Stimulated activated CD4-positive, alpha-beta T cell treated with anti-CD3 and anti-CD28 coated beads, Interleukin-1b, Interleukin-23, amount 100 ng/mL, for 24 hours (primary cell): ENCODE data around the gene APOM.
A peak's percentile ranks its signal among the peaks of the same experiment; 100 is the strongest.

Experiments
- DNase-seq, 4 experiments: peaks; one replicate each; pipeline ENCODE4 v3.0.0-alpha.2; 2020; ENCODE audit warnings: low read depth in 4 of 4, low spot score in 1 of 4

Gene APOM

DNA sequence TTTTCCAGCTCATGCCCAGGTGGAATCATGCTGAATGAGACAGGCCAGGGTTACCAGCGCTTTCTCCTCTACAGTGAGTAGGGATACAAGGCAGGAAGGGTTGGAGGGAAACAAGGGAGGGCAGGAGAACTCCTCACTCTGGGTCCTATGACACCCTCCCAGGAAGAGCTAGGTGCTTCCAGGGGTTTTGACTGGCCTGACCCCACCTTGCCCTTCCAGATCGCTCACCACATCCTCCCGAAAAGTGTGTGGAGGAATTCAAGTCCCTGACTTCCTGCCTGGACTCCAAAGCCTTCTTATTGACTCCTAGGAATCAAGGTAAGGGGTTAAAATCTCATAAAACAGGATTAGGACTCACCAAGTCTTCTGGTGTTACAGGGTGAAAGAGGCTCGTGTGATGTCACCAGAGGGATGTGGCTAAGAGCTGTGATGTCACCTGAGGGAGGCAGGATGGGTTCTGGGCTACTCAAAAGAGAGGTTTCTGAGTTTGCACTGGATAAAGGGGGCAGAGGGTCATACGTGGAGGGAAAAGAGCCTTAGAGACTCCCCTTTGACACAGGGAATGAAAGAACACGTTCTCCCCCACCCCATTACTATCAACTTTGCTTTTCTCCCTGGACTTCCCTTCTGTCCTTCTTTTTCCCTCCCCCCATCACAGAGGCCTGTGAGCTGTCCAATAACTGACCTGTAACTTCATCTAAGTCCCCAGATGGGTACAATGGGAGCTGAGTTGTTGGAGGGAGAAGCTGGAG, 1.9 kb downstream of the APOM start:
- DNase-seq = no peak

DNA sequence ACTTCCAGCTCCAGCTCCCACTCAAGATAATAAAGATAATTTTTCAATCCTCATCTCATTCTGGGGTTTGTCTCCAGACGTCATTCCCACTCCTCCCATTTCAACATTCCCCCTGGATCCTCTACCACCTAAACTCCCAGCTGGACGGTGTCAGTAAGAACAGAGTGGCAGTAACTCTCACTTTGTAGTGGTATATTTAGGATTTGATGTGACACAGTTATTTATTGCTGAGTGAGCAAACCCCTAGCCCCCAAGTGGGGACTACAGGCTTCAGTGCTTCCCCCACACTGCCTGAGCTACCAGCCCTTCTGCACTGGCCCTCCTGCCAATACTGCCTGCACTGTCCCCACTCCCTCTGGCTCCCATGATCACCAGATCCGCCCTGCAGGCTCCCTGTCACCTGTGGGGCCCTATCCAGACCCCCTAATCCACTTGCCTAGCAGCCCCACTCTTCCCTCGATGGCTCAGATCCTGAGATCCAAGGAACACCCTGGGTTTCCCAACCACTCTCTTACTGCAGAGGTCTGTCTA, 2.5 kb downstream of the APOM start:
- DNase-seq = no peak

GRCh38 chr6:31658983-31659648, 3.4 kb downstream of the APOM start:
- no peak for DNase-seq

DNA sequence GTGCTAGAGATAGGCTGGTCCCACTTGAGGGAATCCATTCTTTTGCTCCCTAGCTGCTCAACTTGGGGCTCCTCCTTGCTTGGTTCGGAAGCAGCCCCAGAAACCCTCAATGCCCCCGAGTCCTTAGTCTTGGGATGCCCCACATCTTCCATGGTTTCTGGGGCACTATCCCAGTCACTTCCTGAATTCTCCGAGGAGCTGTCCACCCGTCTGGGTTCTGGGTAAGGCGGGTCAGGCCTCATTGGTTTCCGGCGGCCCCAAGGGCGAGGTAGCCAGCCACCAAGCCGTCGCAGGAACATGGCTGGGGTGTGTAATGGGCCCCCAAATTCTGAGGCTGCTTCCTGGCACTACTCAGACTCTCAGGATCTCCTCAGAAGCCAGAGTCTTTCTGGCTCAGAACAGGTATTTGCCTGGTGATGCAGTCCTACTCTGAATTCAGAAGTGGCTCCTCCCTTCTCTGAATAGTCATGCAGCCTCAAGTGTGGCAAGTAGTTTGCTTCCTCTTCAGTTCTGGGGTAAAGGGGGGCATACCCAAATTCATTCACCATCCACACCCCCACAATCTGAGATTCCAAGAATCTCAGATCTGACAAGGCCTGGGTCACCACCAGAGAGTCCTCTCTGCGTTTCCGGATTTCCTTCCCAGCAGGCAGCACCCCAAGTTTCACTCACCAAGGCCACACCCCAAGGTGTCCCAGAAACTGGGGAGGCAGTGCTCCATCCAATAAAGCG, 4.1 kb downstream of the APOM start:
- DNase-seq = no peak

DNA sequence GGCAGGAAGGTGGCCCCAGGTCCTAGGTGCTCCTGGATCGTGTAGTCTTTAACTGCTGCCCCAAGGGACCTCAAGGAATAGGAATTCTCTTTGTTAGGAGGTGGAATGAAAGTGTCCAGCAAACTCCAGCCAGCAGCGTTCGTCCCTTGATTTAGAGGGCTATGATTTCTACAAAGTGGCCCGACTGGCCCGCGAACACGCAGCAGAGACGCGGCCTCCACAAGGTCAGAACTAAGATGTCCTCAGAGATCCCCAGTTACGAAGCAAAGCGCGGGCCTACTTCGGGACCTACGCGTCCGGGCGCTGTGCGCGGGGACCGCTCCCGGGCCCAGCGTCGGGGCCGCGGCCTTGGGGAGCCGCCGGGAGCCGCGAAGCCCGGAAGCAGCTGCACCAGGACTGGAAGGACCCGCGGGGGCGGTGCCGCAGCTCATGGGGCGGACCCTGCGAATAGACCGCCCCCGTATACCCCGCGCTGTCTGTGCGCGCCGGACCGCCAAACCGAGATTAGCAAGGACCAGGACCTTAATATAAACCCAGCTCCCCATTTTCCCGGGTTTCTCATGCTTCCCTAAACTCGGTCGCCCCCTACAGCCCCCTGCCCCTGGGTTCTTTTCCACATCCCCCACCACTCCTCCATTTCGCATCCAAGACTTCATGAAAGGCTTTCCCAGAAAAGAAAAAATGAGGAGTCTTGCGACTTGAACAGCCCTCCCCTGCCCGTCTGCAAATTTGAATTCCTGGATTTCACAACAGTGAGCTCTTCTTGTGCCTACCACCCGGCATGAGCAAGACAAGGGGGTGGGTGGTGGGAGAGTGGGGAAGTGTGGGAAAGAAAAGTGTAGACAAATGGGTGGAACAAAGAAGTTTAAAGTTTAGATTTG, 4.9 kb downstream of the APOM start, which contains the start of gene C6orf47:
Gene C6orf47, minus strand, starts transcription at position 398 of the 881 bp plus-strand sequence. CDS start 831 bp downstream, outside the sequence.
- DNase-seq = peak; percentile 44 to 79 (median 54)

DNA sequence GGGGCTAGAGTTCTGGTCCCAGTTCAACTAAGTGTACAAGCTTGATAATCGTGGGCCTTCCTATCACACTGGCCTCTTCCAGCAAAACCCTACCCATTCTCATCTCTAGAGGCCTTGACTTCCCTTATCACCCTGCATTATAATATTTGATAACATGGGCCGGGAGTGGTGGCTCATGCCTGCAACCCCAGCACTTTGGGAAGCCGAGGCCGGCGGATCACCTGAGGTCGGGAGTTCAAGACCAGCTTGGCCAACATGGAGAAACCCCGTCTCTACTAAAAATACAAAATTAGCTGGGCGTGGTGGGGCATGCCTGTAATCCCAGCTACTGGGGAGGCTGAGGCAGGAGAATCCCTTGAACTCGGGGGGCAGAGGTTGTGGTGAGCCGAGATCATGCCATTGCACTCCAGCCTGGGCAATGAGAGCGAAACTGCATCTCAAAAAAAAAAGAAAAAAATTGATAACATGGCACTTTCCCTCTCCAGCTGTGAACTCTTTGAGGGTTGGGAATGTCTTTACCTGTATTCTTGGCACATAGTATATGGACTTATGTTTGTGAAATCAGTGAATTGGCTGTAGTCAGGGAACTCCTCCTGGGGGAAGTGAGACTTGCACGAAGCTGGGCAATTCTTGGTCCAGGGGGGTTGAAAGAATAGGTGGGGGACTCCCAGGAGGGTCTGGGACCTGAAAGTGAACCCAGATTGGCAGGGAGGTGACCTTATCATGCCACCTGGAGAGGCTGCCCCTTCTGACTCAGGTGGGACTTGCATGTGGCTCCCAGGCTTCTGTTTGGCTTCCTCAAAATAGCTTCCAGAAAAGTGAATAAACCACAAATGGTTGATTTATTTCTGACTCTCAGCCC, 5.8 kb downstream of the APOM start:
- DNase-seq = no peak

DNA sequence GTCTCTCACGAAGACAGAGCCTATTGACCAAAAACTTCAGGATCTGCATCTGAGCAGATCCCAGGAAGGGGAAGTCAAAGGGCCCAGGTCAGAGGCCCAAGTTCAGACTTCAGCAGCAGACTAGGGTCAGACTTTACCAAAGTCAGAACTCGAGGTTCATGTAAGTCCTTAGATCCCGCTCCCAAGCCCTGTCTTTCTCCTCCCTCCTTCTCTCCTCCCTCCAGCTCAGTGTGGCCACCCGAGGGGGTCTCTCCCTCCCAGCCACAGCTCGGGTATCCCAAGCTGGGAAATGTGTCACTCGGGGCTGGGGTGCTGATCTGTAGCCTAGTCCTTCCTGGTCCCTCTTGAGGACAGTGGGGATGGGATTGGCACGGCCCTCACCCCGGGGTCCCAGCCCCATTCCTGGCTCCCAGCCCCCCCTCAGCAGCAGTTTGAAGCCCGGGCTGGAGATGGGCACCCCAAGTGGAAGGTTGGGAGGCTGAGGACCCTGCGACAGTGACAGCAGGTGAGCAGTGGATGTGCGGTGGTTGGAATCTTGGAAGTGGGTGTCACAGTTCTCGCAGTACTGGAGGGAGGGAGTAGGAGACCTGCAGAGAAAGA, 6.5 kb downstream of the APOM start:
- no peak for DNase-seq

DNA sequence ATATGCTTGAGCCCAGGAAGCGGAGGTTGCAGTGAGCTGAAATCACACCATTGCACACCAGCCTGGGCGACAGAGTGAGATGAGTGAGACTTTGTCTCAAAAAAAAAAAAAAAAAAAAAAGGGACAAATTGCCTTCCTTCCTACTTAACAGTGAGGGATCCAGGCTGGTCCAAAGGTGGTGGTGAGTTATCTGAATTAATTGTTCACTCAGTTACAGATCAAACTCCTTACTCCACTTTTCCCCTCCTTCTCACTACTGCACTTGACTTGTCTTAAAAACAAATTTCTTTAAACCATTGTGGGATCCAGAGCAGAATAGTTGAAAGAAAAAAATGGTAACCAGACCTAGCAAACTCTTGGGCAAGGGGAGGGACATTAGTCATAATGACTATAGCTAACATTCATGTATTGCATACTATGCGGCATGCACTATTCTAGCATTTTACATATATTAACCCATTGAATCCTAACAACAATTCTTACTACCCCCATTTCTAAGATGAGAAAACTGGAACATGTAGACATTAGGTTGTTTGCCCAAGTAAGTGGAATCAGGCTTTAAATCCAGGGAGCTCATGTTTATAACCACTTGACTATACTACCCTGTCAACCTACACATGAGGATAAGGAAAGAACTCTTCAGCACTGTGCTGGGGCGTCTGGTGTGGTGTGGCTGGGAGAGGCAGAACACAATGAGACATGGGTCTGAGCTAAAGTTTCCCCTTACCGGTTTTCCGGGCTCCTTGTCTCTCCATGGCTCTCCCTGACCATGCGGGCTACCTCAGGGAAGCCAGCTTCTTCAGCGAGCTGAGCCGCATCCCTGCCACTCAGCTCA, 7.6 kb downstream of the APOM start:
- DNase-seq = no peak

GRCh38 chr6:31663961-31664789, 8.5 kb downstream of the APOM start:
- DNase-seq = no peak

GRCh38 chr6:31664790-31665500, 9.3 kb downstream of the APOM start, which contains the start of gene GPANK1:
Gene GPANK1 (minus strand): TSS chr6:31664997. CDS start chr6:31664478, 519 bp downstream.
- DNase-seq = peak; percentile 69 to 87 (median 82)

DNA sequence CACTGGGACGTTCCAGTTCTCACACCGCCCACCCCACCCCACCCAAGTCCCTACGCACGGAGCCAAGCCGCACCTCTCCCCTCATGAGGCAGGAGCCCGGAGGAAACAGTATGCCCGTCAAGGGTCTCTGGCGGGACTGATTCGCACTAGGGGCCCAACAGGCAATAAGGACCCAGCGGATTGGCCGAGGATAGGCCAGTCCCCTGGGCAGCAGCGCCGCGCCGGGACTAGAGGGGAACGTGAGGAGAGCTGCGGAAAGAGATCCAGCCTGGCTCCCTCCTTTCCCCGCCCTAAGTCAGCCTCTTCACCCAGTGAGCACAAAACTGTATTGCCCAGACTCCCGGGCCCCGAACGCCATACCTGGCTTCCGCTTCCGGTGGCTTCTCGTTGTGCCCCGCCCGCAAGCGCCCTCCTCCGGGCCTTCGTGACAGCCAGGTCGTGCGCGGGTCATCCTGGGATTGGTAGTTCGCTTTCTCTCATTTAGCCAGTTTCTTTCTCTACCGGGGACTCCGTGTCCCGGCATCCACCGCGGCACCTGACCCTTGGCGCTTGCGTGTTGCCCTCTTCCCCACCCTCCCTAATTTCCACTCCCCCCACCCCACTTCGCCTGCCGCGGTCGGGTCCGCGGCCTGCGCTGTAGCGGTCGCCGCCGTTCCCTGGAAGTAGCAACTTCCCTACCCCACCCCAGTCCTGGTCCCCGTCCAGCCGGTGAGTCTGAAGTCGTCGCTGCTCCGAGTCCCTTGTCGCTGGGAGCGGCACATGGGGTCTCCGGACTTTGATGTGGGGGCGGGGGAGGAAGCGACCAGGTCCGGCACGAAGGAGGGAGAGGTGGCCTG, 10.0 kb downstream of the APOM start, which contains the start of gene CSNK2B:
Gene CSNK2B, plus strand, starts transcription at position 580 of the 836 bp plus-strand sequence. CDS start 752 bp downstream, outside the sequence.
- peak; percentile 82 to 97 (median 94) for DNase-seq

- DNase-seq = no peak
Observed at GRCh38 chr6:31666337-31666965, 10.8 kb downstream of the APOM start.

DNA sequence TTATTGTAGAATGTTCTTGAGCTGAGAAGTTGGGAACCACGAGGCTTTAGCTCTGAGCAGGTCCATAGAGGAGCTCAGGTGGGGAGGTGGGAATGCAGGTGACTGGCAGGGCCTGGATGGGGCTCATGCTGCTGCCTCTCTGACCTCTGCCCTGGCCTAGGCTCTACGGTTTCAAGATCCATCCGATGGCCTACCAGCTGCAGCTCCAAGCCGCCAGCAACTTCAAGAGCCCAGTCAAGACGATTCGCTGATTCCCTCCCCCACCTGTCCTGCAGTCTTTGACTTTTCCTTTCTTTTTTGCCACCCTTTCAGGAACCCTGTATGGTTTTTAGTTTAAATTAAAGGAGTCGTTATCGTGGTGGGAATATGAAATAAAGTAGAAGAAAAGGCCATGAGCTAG, 14.0 kb downstream of the APOM start, which contains the start of gene LY6G5B:
Gene LY6G5B, plus strand, starts transcription at position 301 of the 400 bp plus-strand sequence. CDS start 975 bp downstream, outside the sequence.
- no peak for DNase-seq

DNA sequence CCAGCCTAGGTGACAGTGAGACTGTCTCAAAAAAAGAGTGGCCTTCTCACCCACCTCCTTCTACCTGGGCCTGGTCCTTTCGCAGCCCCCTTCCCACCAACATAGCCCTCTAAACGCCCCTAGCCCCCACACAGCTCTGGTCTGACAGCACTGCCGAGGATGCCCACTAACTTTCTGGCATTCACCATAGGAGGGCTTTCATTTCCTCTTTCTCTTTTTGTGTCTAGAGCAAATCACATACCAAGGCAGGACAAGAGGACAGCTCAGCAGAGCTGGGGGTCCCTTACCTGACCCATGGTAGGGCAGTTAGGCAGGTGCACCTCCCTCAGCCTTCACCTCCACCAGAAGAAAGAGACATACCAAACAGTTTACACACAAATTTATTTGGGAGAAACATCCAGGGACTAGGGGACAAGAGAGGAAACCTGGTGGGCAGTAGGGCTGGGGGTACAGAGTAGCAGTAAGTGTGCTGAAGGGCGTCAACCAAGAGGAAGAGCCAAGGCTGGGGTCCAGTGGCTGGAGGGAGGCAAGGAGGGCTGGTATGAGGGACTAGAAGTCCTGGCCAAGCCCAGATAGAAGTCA, 20.7 kb downstream of the APOM start:
- DNase-seq = no peak

GRCh38 chr6:31676904-31677303, 21.2 kb downstream of the APOM start:
- no peak for DNase-seq
